ENCODE data around the gene ATP1A3.

Gene ATP1A3

GRCh38 chr19:41929536-41930071 is 64.4 kb downstream of the ATP1A3 start:
- TF ChIP-seq CTCF (IDR thresholded peaks at IDR 0.05; ENCODE audit: low read depth, low read length) = no peak
- DNase-seq (ENCODE audit: extremely low read depth, low read depth) = no peak

GRCh38 chr19:41928754-41929535 is 65.1 kb downstream of the ATP1A3 start:
- DNase-seq (ENCODE audit: extremely low read depth, low read depth) = no peak
- no peak for TF ChIP-seq CTCF (IDR thresholded peaks at IDR 0.05; ENCODE audit: low read depth, low read length)

GRCh38 chr19:41928221-41928683 is 65.8 kb downstream of the ATP1A3 start, which contains the start of gene ERFL:
Gene ERFL, minus strand, starts transcription at chr19:41928449. Its CDS starts 15,530 bp downstream, at chr19:41912919.
- no peak for TF ChIP-seq CTCF (IDR thresholded peaks at IDR 0.05; ENCODE audit: low read depth, low read length)
- DNase-seq (ENCODE audit: extremely low read depth, low read depth) = no peak

- DNase-seq (ENCODE audit: extremely low read depth, low read depth) = no peak
- TF ChIP-seq CTCF (IDR thresholded peaks at IDR 0.05; ENCODE audit: low read depth, low read length) = no peak
These were observed 66.4 kb downstream of the ATP1A3 start for GRCh38 chr19:41927497-41928192.

GRCh38 chr19:41926763-41927496 is 67.1 kb downstream of the ATP1A3 start:
- no peak for DNase-seq (ENCODE audit: extremely low read depth, low read depth)
- TF ChIP-seq CTCF (IDR thresholded peaks at IDR 0.05; ENCODE audit: low read depth, low read length) = no peak

- no peak for TF ChIP-seq CTCF (IDR thresholded peaks at IDR 0.05; ENCODE audit: low read depth, low read length)
- no peak for DNase-seq (ENCODE audit: extremely low read depth, low read depth)
These were observed 67.8 kb downstream of the ATP1A3 start for GRCh38 chr19:41926028-41926762.

Data from AG09319 (cell line).